ENCODE measurements around the gene SLC39A2.
"Not testable (repeated sequence)": the region's sequence is repeated elsewhere in the genome, so short reads cannot be mapped to it uniquely, and the experiment has no call there.

SLC39A2 gene

DNA sequence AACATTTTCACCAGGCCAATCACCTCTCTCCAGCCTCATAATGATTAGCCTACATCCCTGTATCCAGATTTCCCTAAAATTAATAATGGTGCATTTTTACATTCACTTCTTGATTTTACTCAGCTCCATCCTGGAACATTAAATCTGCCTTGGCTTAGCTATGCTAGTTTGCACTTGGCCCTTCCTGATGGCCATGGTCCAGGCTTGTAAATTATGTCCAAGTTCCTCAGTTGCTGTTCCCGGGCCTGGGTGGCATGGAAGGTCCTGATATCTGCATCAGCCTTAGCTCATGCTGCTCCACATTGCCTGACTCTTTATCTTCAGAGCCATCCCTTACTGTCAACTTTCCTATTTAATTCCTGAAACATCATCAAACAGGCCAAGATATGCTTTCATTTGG is 20.4 kb upstream of the SLC39A2 start:
- Histone ChIP-seq H3K4me1 (ENCODE audit: control insufficient read depth in 1 of 2, insufficient read depth in 2 of 2, low read length in 2 of 2) (no peaks in the 10 kb centered on the region), H3K4me3 (ENCODE audit: low read depth in 1 of 2, low read length in 2 of 2) (no peak overlapping the region), H3K27ac (ENCODE audit: low read length) (no peak overlapping the region), H3K27me3 (ENCODE audit: low read depth, low read length) (no peaks in the 10 kb centered on the region), H3K9me3 (ENCODE audit: control insufficient read depth in 1 of 2, low read length in 2 of 2) (no peaks in the 10 kb centered on the region), H3K36me3 (ENCODE audit: control insufficient read depth in 1 of 2, insufficient read depth in 2 of 2, low read length in 2 of 2) (no peaks in the 10 kb centered on the region)

DNA sequence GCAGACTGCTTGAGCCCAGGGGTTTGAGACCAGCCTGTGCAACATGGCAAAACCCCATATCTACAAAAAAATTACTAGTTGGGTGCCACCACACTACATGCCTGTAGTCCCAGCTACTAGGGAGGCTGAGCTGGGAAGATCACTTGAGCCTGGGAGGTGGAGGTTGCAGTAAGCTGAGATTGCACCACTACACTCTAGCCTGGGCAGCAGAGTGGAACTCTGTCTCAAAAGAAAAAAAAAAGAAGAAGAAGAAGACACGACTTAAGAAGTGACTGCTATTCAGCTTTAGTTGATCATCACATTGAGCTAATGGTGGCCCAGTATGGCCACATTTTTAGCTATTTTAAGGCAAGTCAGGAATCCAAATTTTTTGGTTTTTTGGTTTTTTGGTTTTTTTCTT is 18.2 kb upstream of the SLC39A2 start:
- Histone ChIP-seq H3K27me3 (ENCODE audit: low read depth, low read length) (no peaks in the 10 kb centered on the region), H3K4me1 (ENCODE audit: control insufficient read depth in 1 of 2, insufficient read depth in 2 of 2, low read length in 2 of 2) (no peaks in the 10 kb centered on the region), H3K36me3 (ENCODE audit: control insufficient read depth in 1 of 2, insufficient read depth in 2 of 2, low read length in 2 of 2) (no peaks in the 10 kb centered on the region), H3K4me3 (ENCODE audit: low read depth in 1 of 2, low read length in 2 of 2) (no peak overlapping the region), H3K27ac (ENCODE audit: low read length) (no peak overlapping the region), H3K9me3 (ENCODE audit: control insufficient read depth in 1 of 2, low read length in 2 of 2) (no peaks in the 10 kb centered on the region)

DNA sequence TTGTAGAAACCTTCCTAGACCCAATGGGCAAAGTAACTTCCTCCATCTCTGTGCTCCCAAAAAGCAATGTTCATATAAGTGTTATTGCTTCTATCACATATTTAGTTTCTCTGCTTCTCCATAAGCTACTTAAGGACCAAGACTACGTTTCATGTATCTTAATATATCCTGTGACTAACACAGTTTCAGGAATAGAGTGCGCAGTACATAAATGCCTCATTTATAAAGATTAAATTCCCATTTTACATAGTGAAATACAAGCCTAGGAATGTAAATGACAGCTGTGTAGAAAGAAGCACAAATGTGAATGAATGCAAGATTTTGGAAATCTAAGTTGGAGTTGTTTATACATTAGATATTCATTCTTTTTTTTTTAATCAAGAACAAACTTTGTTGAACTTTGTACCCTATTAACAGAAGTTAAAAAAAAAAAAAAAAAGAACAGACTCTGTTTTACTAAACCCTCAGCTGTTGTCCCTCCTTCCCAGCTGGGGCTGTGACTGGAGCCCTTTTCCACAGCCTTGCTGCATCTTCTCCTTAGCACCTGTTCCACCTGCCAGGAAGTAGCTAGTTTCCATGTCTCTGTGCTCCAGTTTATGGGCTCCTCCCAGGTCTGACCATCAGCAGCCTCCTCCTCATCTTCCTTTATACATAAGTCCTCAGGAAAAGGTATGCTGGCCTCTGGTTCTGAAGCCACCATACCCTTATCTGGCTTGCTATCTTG is 16.3 kb upstream of the SLC39A2 start:
- Histone ChIP-seq H3K27me3 (ENCODE audit: low read depth, low read length) (no peaks in the 10 kb centered on the region), H3K4me3 (ENCODE audit: low read depth in 1 of 2, low read length in 2 of 2) (no peak overlapping the region), H3K4me1 (ENCODE audit: control insufficient read depth in 1 of 2, insufficient read depth in 2 of 2, low read length in 2 of 2) (no peaks in the 10 kb centered on the region), H3K9me3 (ENCODE audit: control insufficient read depth in 1 of 2, low read length in 2 of 2) (no peaks in the 10 kb centered on the region), H3K36me3 (ENCODE audit: control insufficient read depth in 1 of 2, insufficient read depth in 2 of 2, low read length in 2 of 2) (no peaks in the 10 kb centered on the region), H3K27ac (ENCODE audit: low read length) (no peak overlapping the region)

DNA sequence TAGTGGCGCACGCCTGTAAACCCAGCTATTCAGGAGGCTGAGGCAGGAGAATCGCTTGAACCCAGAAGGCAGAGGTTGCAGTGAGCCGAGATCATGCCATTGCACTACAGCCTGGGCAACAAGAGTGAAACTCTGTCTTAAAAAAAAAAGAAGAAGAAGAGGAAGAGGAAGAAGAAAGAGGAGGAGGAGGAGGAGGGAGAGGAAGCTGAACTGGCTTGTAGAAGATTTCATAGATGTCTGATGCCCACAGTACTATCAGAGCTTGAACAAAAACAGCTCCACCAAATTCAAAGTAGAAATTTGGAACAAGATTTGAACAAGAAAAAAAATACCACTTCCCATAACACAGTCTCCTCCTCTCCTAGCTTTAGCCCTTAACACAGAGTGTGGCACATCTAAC is 13.4 kb upstream of the SLC39A2 start:
- not testable (repeated sequence) for H3K4me3 ChIP-seq (ENCODE audit: low read depth in 1 of 2, low read length in 2 of 2); H3K27me3 ChIP-seq (ENCODE audit: low read depth, low read length); H3K4me1 ChIP-seq (ENCODE audit: control insufficient read depth in 1 of 2, insufficient read depth in 2 of 2, low read length in 2 of 2); H3K9me3 ChIP-seq (ENCODE audit: control insufficient read depth in 1 of 2, low read length in 2 of 2); H3K27ac ChIP-seq (ENCODE audit: low read length); H3K36me3 ChIP-seq (ENCODE audit: control insufficient read depth in 1 of 2, insufficient read depth in 2 of 2, low read length in 2 of 2)

DNA sequence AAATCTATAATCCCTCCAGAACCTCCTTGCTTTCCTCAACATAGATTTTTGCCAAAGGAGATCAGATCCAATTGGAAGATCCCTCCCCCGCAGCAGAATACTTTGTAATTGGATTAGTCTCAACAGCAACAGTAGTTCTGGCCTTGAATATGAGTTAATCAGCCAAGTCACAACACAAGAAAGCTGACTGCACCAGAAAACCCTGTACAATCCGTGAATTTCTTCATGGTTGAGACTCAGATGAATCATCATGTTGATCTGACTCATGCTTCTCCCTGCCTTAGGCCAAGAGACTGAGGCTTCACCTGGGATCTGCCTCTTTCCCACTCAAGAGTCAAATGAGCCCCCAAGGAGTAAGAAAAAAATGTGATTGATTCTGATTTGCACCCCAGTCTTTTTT is 12.3 kb upstream of the SLC39A2 start:
- Histone ChIP-seq H3K27ac (ENCODE audit: low read length) (no peak overlapping the region), H3K27me3 (ENCODE audit: low read depth, low read length) (no peaks in the 10 kb centered on the region), H3K4me3 (ENCODE audit: low read depth in 1 of 2, low read length in 2 of 2) (no peak overlapping the region), H3K36me3 (ENCODE audit: control insufficient read depth in 1 of 2, insufficient read depth in 2 of 2, low read length in 2 of 2) (peaks cover 0 to 2% of the 10 kb centered on the region in 2 donors), H3K9me3 (ENCODE audit: control insufficient read depth in 1 of 2, low read length in 2 of 2) (no peaks in the 10 kb centered on the region), H3K4me1 (ENCODE audit: control insufficient read depth in 1 of 2, insufficient read depth in 2 of 2, low read length in 2 of 2) (peaks cover 12 to 17% of the 10 kb centered on the region in 2 donors)

DNA sequence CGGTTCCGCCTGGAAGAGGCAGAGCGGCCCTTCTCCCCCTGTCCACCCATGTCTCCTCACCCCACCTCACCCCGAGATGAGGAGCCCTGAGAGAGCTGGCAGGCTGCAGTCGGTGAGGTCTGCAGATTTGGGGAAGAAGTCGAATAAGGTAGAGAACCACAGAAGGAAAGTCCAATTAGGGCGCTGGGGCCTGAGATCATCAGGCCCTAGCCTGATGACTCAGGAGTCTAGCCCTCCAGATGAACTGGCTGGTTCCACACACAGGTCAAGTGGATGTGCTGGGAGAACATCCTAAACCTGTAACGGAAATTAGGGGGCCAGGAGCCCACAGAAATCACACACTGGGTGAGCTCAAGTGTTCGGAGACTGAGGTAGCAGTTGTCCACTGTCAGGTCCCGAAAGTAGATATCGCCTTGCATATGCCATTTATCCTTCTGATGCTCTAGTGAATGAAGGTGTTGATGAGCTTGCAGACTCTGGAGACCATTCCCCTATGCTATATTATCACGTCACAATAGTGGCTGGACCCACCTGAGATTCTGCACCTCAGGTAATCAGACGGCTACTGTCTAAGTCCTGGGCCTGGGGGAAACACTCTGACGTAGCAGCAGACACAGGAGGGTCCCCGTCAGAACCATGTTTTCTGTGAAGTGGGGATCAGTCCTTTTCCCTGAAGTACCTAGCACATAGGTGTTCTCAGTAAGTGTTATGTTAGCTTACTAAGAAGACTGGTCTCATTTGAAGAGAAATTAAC is 10.2 kb upstream of the SLC39A2 start:
- peaks cover 12 to 21% of the 10 kb centered on the region in 2 donors for H3K4me1 ChIP-seq (ENCODE audit: control insufficient read depth in 1 of 2, insufficient read depth in 2 of 2, low read length in 2 of 2)
- H3K4me3 ChIP-seq (ENCODE audit: low read depth in 1 of 2, low read length in 2 of 2), result peak overlapping the region; percentile 22 to 47
- H3K27ac ChIP-seq (ENCODE audit: low read length), result peak overlapping the region; percentile 89
- H3K27me3 ChIP-seq (ENCODE audit: low read depth, low read length), result no peaks in the 10 kb centered on the region
- peaks cover 16 to 23% of the 10 kb centered on the region in 2 donors for H3K36me3 ChIP-seq (ENCODE audit: control insufficient read depth in 1 of 2, insufficient read depth in 2 of 2, low read length in 2 of 2)
- H3K9me3 ChIP-seq (ENCODE audit: control insufficient read depth in 1 of 2, low read length in 2 of 2), result no peaks in the 10 kb centered on the region

DNA sequence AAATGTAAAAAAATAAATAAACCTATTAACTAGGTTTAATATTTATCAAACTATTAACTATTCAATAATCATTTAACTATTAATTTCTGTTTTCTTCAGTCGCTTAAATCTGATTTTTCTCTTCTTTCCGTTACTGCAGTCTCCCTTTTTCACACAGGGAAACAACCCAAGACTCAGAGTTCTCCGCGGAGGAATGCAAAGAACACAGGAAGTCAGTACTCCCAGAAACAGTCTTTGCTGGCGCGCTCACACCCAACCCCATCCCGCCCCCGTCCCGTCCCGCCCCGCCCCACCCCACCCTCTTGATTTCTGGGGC is 9.7 kb upstream of the SLC39A2 start:
- Histone ChIP-seq H3K27me3 (ENCODE audit: low read depth, low read length) (no peaks in the 10 kb centered on the region), H3K9me3 (ENCODE audit: control insufficient read depth in 1 of 2, low read length in 2 of 2) (no peaks in the 10 kb centered on the region), H3K4me1 (ENCODE audit: control insufficient read depth in 1 of 2, insufficient read depth in 2 of 2, low read length in 2 of 2) (peaks cover 12 to 21% of the 10 kb centered on the region in 2 donors), H3K27ac (ENCODE audit: low read length) (peak overlapping the region; percentile 89), H3K36me3 (ENCODE audit: control insufficient read depth in 1 of 2, insufficient read depth in 2 of 2, low read length in 2 of 2) (peaks cover 22 to 28% of the 10 kb centered on the region in 2 donors), H3K4me3 (ENCODE audit: low read depth in 1 of 2, low read length in 2 of 2) (peak overlapping the region; percentile 47 to 99)

DNA sequence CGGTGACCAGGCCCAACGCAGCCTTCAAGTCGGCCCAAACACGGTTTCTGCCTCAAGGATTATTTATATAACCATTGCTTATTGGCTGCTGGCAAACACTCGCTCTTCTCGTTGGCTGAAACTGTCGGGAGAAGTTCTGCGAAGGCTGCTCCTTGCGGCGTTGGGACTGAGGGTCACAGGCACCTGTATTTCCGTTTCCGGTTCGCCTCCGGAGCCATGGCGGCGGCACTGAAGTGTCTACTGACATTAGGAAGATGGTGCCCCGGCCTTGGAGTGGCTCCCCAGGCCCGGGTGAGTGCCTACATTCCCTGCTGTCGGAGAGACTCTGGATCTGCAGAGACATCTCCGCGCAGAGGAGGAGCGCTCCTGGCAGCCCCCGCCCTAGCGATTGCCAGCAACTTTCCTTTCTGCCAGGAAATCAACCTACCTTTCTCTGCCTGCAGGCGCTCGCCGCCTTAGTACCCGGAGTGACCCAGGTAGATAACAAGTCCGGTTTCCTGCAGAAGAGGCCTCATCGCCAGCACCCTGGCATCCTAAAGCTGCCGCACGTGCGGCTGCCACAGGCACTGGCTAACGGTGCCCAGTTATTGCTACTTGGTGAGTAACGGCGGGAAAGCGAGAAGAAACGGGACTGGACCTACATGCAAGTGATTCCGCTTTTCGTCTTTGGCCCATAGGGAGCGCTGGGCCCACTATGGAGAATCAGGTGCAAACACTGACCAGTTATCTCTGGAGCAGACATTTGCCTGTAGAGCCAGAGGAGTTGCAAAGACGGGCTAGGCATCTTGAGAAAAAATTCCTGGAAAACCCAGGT is 9.1 kb upstream of the SLC39A2 start, which contains the start of gene METTL17:
Gene METTL17, plus strand, starts transcription at position 194 of the 814 bp plus-strand sequence. Its CDS starts 23 bp downstream, at position 217.
- Histone ChIP-seq H3K9me3 (ENCODE audit: control insufficient read depth in 1 of 2, low read length in 2 of 2) (no peaks in the 10 kb centered on the region), H3K27me3 (ENCODE audit: low read depth, low read length) (no peaks in the 10 kb centered on the region), H3K27ac (ENCODE audit: low read length) (peak within 1 kb of the TSS; percentile 89), H3K36me3 (ENCODE audit: control insufficient read depth in 1 of 2, insufficient read depth in 2 of 2, low read length in 2 of 2) (peaks cover 27 to 34% of the 10 kb centered on the region in 2 donors), H3K4me3 (ENCODE audit: low read depth in 1 of 2, low read length in 2 of 2) (peak within 1 kb of the TSS; percentile 97 to 99), H3K4me1 (ENCODE audit: control insufficient read depth in 1 of 2, insufficient read depth in 2 of 2, low read length in 2 of 2) (peaks cover 12 to 21% of the 10 kb centered on the region in 2 donors)

DNA sequence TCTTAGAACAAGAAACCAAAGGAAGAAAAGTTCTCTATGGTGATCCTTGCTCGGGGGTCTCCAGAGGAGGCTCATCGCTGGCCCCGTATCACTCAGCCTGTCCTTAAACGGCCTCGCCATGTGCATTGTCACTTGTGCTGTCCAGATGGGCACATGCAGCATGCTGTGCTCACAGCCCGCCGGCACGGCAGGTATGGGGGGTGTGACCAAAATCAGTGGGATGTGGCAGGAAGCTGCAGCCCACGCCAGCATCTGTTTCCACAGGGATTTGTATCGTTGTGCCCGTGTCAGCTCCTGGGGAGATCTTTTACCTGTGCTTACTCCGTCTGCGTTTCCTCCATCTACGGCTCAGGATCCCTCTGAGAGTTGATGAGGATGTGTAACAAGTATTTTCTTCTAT is 2.6 kb upstream of the SLC39A2 start:
- Histone ChIP-seq H3K27me3 (ENCODE audit: low read depth, low read length) (no peaks in the 10 kb centered on the region), H3K4me1 (ENCODE audit: control insufficient read depth in 1 of 2, insufficient read depth in 2 of 2, low read length in 2 of 2) (peaks cover 0 to 7% of the 10 kb centered on the region in 2 donors), H3K27ac (ENCODE audit: low read length) (no peak overlapping the region), H3K4me3 (ENCODE audit: low read depth in 1 of 2, low read length in 2 of 2) (no peak overlapping the region), H3K9me3 (ENCODE audit: control insufficient read depth in 1 of 2, low read length in 2 of 2) (no peaks in the 10 kb centered on the region), H3K36me3 (ENCODE audit: control insufficient read depth in 1 of 2, insufficient read depth in 2 of 2, low read length in 2 of 2) (peaks cover 45 to 55% of the 10 kb centered on the region in 2 donors)

DNA sequence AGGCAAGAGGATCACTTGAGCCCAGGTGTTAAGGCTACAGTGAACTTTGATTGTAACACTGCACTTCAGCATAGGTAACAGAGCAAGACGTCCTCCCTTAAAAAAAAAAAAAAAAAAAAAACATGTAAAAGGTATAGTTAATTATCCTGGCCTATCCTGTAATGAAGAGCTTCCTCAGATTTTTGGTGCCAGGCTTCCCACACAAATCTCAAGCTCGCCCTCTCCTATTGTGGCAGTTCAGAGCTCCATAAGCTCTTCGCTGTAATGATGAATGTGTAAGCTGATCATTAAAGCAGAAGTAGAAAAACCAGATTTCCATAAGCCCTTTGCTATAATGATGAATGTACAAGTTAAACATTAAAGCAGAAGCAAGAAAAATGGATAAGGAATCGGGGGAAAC is 2.0 kb upstream of the SLC39A2 start:
- Histone ChIP-seq H3K4me1 (ENCODE audit: control insufficient read depth in 1 of 2, insufficient read depth in 2 of 2, low read length in 2 of 2) (peaks cover 0 to under 1% of the 10 kb centered on the region in 2 donors), H3K27ac (ENCODE audit: low read length) (no peak overlapping the region), H3K4me3 (ENCODE audit: low read depth in 1 of 2, low read length in 2 of 2) (no peak overlapping the region), H3K9me3 (ENCODE audit: control insufficient read depth in 1 of 2, low read length in 2 of 2) (no peaks in the 10 kb centered on the region), H3K36me3 (ENCODE audit: control insufficient read depth in 1 of 2, insufficient read depth in 2 of 2, low read length in 2 of 2) (peaks cover 42 to 50% of the 10 kb centered on the region in 2 donors), H3K27me3 (ENCODE audit: low read depth, low read length) (no peaks in the 10 kb centered on the region)

DNA sequence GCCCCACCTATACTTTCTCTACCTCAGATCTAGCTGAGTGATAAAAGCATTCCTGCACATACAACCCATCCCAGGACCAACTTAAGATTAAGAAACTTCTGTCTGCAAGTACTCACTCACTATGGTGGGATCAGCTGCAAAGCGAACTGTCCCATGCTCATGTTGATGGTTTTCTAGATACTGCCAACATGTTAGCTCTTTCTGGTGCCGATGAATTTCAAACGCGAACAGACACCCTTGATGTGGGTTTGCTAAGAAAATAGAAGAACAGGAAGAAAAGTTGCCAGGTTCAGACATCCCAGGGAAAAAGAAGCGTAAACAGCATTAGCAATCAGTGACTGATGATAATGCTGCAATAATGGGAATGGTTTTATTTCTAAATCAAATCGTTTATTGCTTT is 1.5 kb upstream of the SLC39A2 start:
- no peak overlapping the region for H3K4me3 ChIP-seq (ENCODE audit: low read depth in 1 of 2, low read length in 2 of 2)
- H3K4me1 ChIP-seq (ENCODE audit: control insufficient read depth in 1 of 2, insufficient read depth in 2 of 2, low read length in 2 of 2), result no peaks in the 10 kb centered on the region
- H3K36me3 ChIP-seq (ENCODE audit: control insufficient read depth in 1 of 2, insufficient read depth in 2 of 2, low read length in 2 of 2), result peaks cover 37 to 46% of the 10 kb centered on the region in 2 donors
- H3K27me3 ChIP-seq (ENCODE audit: low read depth, low read length), result no peaks in the 10 kb centered on the region
- no peaks in the 10 kb centered on the region for H3K9me3 ChIP-seq (ENCODE audit: control insufficient read depth in 1 of 2, low read length in 2 of 2)
- no peak overlapping the region for H3K27ac ChIP-seq (ENCODE audit: low read length)
